IgD-negative memory B cell (primary cell): ENCODE results near the gene MYL6B. TPM values are rescaled to one million over a fixed set of nuclear protein-coding genes. Genes with fewer than 3 reads are reported as not detected.
"Not testable (repeated sequence)": the region's sequence is repeated elsewhere in the genome, so short reads cannot be mapped to it uniquely, and the experiment has no call there.

Source experiments
- H3K27ac Mint-ChIP-seq, 3 donors: one replicate each; pipeline ENCODE4 v1.8.0; 2020 to 2022; ENCODE audit warnings: mild to moderate bottlenecking in 3 of 3, mixed read lengths in 3 of 3, moderate library complexity in 1 of 3
- H3K27me3 Mint-ChIP-seq: one replicate; pipeline ENCODE4 v1.8.0; 2021; ENCODE audit warnings: mixed read lengths
- H3K36me3 Mint-ChIP-seq: one replicate; pipeline ENCODE4 v1.8.0; 2020; ENCODE audit warnings: mild to moderate bottlenecking, mixed read lengths
- H3K4me1 Mint-ChIP-seq, 3 donors: one replicate each; pipeline ENCODE4 v1.8.0; 2020 to 2022; ENCODE audit warnings: mixed read lengths in 3 of 3, mild to moderate bottlenecking in 1 of 3
- H3K4me3 Mint-ChIP-seq, 4 donors: one replicate each; pipeline ENCODE4 v1.8.0; 2020 to 2022; ENCODE audit warnings: mild to moderate bottlenecking in 4 of 4, mixed read lengths in 4 of 4, moderate library complexity in 3 of 4
- H3K9me3 Mint-ChIP-seq, 3 donors: one replicate each; pipeline ENCODE4 v1.8.0; 2020 to 2021; ENCODE audit warnings: mixed read lengths in 3 of 3, mild to moderate bottlenecking in 1 of 3
- polyA plus RNA-seq: library from polyadenylated mRNA; unstranded; fragments of 300-500 nt; fragmentation: Illumina TruSeq; gene quantifications from one replicate; pipeline ENCODE4 v1.2.3, GENCODE V29; 2021

The MYL6B gene
- polyA plus RNA-seq, 1 donor from 2014 or later: 25.2 TPM

GRCh38 chr12:56192582-56192981, 40.2 kb downstream of the MYL6B start:
- peak overlapping the region in 1 of 3 donors; percentile 88 for H3K27ac Mint-ChIP-seq
- H3K4me1 Mint-ChIP-seq: peaks cover 23 to 38% (median 37%) of the 10 kb centered on the region in 3 donors
- peak overlapping the region in 2 of 4 donors; percentile 23 to 83 for H3K4me3 Mint-ChIP-seq
- no peaks in the 10 kb centered on the region for H3K27me3 Mint-ChIP-seq
- peaks cover 3% of the 10 kb centered on the region for H3K36me3 Mint-ChIP-seq
- no peaks in the 10 kb centered on the region for H3K9me3 Mint-ChIP-seq

DNA sequence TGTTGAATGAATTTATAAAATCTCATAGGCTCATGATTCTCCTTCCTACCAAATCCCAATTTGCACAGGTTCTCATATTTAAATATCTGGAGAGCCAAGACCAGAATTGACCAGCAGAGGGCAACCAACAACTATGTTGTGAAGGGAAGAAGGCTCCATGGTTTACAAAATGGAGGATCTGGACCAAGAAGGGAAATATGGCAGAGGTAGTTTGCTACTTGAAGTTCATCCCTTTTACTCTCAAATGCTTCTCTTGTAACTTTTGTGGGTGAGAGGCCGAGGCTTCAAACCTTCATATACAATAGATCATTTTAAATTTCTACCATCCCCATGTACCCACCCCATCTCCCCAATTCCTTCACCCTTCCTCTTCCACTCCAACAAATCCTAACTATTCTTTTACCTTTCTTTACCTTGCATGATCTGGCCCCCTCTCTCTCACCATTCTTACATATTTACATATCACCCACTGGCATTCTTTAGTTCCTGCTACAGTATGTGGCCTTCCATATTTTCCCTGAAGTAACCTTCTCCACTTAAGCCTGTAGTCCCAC, 40.7 kb downstream of the MYL6B start:
- Mint-ChIP-seq H3K27ac (peak overlapping the region in 1 of 3 donors; percentile 88), H3K36me3 (peaks cover 3% of the 10 kb centered on the region), H3K4me1 (peaks cover 18 to 33% (median 32%) of the 10 kb centered on the region in 3 donors), H3K27me3 (no peaks in the 10 kb centered on the region), H3K4me3 (peak overlapping the region in 2 of 4 donors; percentile 23 to 83), H3K9me3 (no peaks in the 10 kb centered on the region)

DNA sequence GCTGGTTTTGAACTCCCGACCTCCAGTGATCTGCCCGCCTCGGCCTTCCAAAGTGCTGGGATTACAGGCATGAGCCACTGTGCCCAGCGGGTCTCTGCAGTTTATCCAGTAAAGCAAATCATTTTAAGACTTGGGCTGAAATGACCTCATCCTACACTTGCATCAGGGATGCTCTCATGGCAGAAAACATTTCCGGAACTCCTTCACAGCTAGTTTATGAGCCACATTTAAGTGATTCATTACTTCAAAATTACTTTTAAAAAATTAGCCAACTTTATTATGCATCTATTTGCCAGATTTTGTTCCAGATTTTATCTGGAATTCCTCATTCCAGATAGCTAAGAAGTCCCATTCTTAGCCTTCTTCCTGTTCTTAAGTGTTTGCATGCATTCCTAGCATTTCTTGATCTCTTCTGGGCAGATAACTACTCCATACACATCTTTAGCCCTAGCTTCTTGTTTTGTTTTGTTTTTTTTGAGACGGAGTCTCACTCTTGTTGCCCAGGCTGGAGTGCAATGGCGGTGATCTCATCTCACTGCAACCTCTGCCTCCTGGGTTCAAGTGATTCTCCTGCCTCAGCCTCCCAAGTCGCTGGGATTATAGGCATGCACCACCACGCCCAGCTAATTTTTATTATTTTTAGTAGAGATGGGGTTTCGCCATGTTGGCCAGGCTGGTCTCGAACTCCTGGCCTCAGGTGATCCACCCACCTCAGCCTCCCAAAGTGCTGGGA, 44.6 kb downstream of the MYL6B start:
- H3K36me3 Mint-ChIP-seq, H3K27ac Mint-ChIP-seq, H3K9me3 Mint-ChIP-seq, H3K4me3 Mint-ChIP-seq, H3K27me3 Mint-ChIP-seq: not testable (repeated sequence)
- H3K4me1 Mint-ChIP-seq: peaks cover 6 to 14% (median 13%) of the 10 kb centered on the region in 3 donors

GRCh38 chr12:56197921-56198635, 45.7 kb downstream of the MYL6B start:
- Mint-ChIP-seq H3K27me3 (no peaks in the 10 kb centered on the region), H3K4me1 (peaks cover 5 to 12% (median 9%) of the 10 kb centered on the region in 3 donors), H3K4me3 (no peak overlapping the region), H3K27ac (no peak overlapping the region), H3K9me3 (no peaks in the 10 kb centered on the region), H3K36me3 (peaks cover 2% of the 10 kb centered on the region)

- no peaks in the 10 kb centered on the region for H3K9me3 Mint-ChIP-seq
- H3K27me3 Mint-ChIP-seq: no peaks in the 10 kb centered on the region
- no peak overlapping the region for H3K4me3 Mint-ChIP-seq
- no peaks in the 10 kb centered on the region for H3K36me3 Mint-ChIP-seq
- H3K27ac Mint-ChIP-seq: peak overlapping the region in 1 of 3 donors; percentile 87
- peaks cover 2 to 8% (median 5%) of the 10 kb centered on the region in 3 donors for H3K4me1 Mint-ChIP-seq
Measured at GRCh38 chr12:56198836-56199235, 46.4 kb downstream of the MYL6B start.

- Mint-ChIP-seq H3K36me3 (peaks cover 9% of the 10 kb centered on the region), H3K27me3 (no peaks in the 10 kb centered on the region), H3K9me3 (no peaks in the 10 kb centered on the region), H3K4me3 (peak overlapping the region in 1 of 4 donors; percentile 9), H3K4me1 (peaks cover 5 to 14% (median 9%) of the 10 kb centered on the region in 3 donors), H3K27ac (peak overlapping the region in 1 of 3 donors; percentile 43)
Measured at GRCh38 chr12:56202366-56202765, 50.0 kb downstream of the MYL6B start.

- no peak overlapping the region for H3K27ac Mint-ChIP-seq
- H3K27me3 Mint-ChIP-seq: no peaks in the 10 kb centered on the region
- no peaks in the 10 kb centered on the region for H3K9me3 Mint-ChIP-seq
- no peak overlapping the region for H3K4me3 Mint-ChIP-seq
- peaks cover 9 to 16% (median 12%) of the 10 kb centered on the region in 3 donors for H3K4me1 Mint-ChIP-seq
- peaks cover 11% of the 10 kb centered on the region for H3K36me3 Mint-ChIP-seq
Measured at GRCh38 chr12:56202838-56203237, 50.5 kb downstream of the MYL6B start.

DNA sequence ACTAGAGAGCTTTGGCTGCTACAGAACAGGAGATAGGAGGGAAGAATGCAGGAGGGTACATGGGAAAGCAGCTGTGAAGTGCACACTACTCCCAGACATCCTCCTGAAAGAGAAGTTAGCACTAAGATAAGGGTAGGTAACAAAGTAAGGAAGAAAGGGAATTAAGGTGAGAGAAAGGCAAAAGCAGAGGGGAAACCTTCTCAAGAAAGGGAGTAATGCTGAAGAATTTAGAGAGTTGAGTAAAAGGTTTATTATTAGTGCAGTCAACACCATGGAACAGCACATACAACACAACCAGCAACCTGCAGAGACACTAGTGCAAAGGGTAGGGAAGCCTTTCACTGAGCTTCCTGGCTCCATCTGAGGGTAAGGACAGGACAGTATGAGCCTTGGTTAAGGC, 51.9 kb downstream of the MYL6B start:
- no peaks in the 10 kb centered on the region for H3K9me3 Mint-ChIP-seq
- H3K4me1 Mint-ChIP-seq: peaks cover 15 to 19% (median 15%) of the 10 kb centered on the region in 3 donors
- no peaks in the 10 kb centered on the region for H3K27me3 Mint-ChIP-seq

GRCh38 chr12:56205445-56205844, 53.1 kb downstream of the MYL6B start:
- H3K4me3 Mint-ChIP-seq: no peak overlapping the region
- peaks cover 15 to 19% (median 15%) of the 10 kb centered on the region in 3 donors for H3K4me1 Mint-ChIP-seq
- peaks cover 11% of the 10 kb centered on the region for H3K36me3 Mint-ChIP-seq
- no peaks in the 10 kb centered on the region for H3K9me3 Mint-ChIP-seq
- H3K27ac Mint-ChIP-seq: peak overlapping the region in 2 of 3 donors; percentile 6 to 25
- no peaks in the 10 kb centered on the region for H3K27me3 Mint-ChIP-seq

More for the DNA sequence above, 51.9 kb downstream of the MYL6B start:
- peak overlapping the region in 1 of 3 donors; percentile 11 for H3K27ac Mint-ChIP-seq
- peaks cover 11% of the 10 kb centered on the region for H3K36me3 Mint-ChIP-seq
- H3K4me3 Mint-ChIP-seq: no peak overlapping the region

- H3K4me1 Mint-ChIP-seq: peaks cover 15 to 19% (median 19%) of the 10 kb centered on the region in 3 donors
- H3K36me3 Mint-ChIP-seq: peaks cover 11% of the 10 kb centered on the region
- H3K27me3 Mint-ChIP-seq: no peaks in the 10 kb centered on the region
- peak overlapping the region in 2 of 3 donors; percentile 11 to 87 for H3K27ac Mint-ChIP-seq
- H3K4me3 Mint-ChIP-seq: no peak overlapping the region
- no peaks in the 10 kb centered on the region for H3K9me3 Mint-ChIP-seq
Measured at GRCh38 chr12:56206452-56207166, 54.2 kb downstream of the MYL6B start.

Other genes with a start within 250 kb of the MYL6B start
- 76.5 TPM for gene PYM1, start 224.7 kb upstream of the MYL6B start, polyA plus RNA-seq
- gene DGKA, start 221.4 kb upstream of the MYL6B start, polyA plus RNA-seq: 114 TPM
- 1.1 TPM for gene PMEL, start 186.5 kb upstream of the MYL6B start, polyA plus RNA-seq
- gene CDK2, start 185.8 kb upstream of the MYL6B start, polyA plus RNA-seq: 8.9 TPM
- 54.7 TPM for gene RAB5B, start 178.5 kb upstream of the MYL6B start, polyA plus RNA-seq
- 1.3 TPM for gene SUOX, start 155.3 kb upstream of the MYL6B start, polyA plus RNA-seq
- 0.35 TPM for gene IKZF4, start 131.5 kb upstream of the MYL6B start, polyA plus RNA-seq
- gene RPS26, start 110.7 kb upstream of the MYL6B start, polyA plus RNA-seq: 1,297 TPM
- 0.83 TPM for gene ERBB3, start 72.4 kb upstream of the MYL6B start, polyA plus RNA-seq
- 112 TPM for gene PA2G4, start 48.0 kb upstream of the MYL6B start, polyA plus RNA-seq
- gene RPL41, start 36.0 kb upstream of the MYL6B start, polyA plus RNA-seq: 8,874 TPM
- 2.9 TPM for gene ZC3H10, start 34.3 kb upstream of the MYL6B start, polyA plus RNA-seq
- gene ESYT1, start 24.3 kb upstream of the MYL6B start, polyA plus RNA-seq: 156 TPM
- gene MYL6, start 5.8 kb downstream of the MYL6B start, polyA plus RNA-seq: 1,656 TPM
- gene SMARCC2, start 36.9 kb downstream of the MYL6B start, polyA plus RNA-seq: 81.9 TPM
- 104 TPM for gene RNF41, start 69.3 kb downstream of the MYL6B start, polyA plus RNA-seq
- gene NABP2, start 71.8 kb downstream of the MYL6B start, polyA plus RNA-seq: 6.5 TPM
- not detected for gene SLC39A5, start 77.5 kb downstream of the MYL6B start, polyA plus RNA-seq
- 19.6 TPM for gene ANKRD52, start 105.8 kb downstream of the MYL6B start, polyA plus RNA-seq
- gene COQ10A, start 114.4 kb downstream of the MYL6B start, polyA plus RNA-seq: 15.1 TPM
- 79.3 TPM for gene CS, start 147.7 kb downstream of the MYL6B start, polyA plus RNA-seq
- gene CNPY2, start 163.4 kb downstream of the MYL6B start, polyA plus RNA-seq: 160 TPM
- 5.5 TPM for gene PAN2, start 181.4 kb downstream of the MYL6B start, polyA plus RNA-seq
- gene IL23A, start 186.3 kb downstream of the MYL6B start, polyA plus RNA-seq: 12.4 TPM
- 87.7 TPM for gene STAT2, start 207.5 kb downstream of the MYL6B start, polyA plus RNA-seq
- not detected for gene APOF, start 210.3 kb downstream of the MYL6B start, polyA plus RNA-seq